ENCODE data around the gene MARCHF5. TPM values are rescaled to one million over a fixed set of nuclear protein-coding genes. Genes with fewer than 3 reads are reported as not detected.
"Not testable (repeated sequence)": the region's sequence is repeated elsewhere in the genome, so short reads cannot be mapped to it uniquely, and the experiment has no call there.

MARCHF5 gene
- polyA plus RNA-seq, 1 donor from 2014 or later, result 21.1 TPM

GRCh38 chr10:92328993-92329392, 38.0 kb downstream of the MARCHF5 start:
- peak overlapping the region in 1 of 3 donors; percentile 80 for H3K27ac Mint-ChIP-seq
- peaks cover 10% of the 10 kb centered on the region for H3K36me3 Mint-ChIP-seq
- H3K4me3 Mint-ChIP-seq, result no peak overlapping the region
- peaks cover 4 to 10% (median 6%) of the 10 kb centered on the region in 3 donors for H3K4me1 Mint-ChIP-seq
- no peaks in the 10 kb centered on the region for H3K27me3 Mint-ChIP-seq
- no peaks in the 10 kb centered on the region for H3K9me3 Mint-ChIP-seq

- H3K4me1 Mint-ChIP-seq, H3K4me3 Mint-ChIP-seq, H3K27ac Mint-ChIP-seq, H3K27me3 Mint-ChIP-seq, H3K36me3 Mint-ChIP-seq, H3K9me3 Mint-ChIP-seq: not testable (repeated sequence)
These were observed 39.0 kb downstream of the MARCHF5 start for GRCh38 chr10:92329927-92330326.

GRCh38 chr10:92342796-92343195, 51.8 kb downstream of the MARCHF5 start:
- H3K36me3 Mint-ChIP-seq, result peaks cover 9% of the 10 kb centered on the region
- H3K27me3 Mint-ChIP-seq, result no peaks in the 10 kb centered on the region
- H3K4me1 Mint-ChIP-seq, result peaks cover 0 to 2% (median 0%) of the 10 kb centered on the region in 3 donors
- no peak overlapping the region for H3K4me3 Mint-ChIP-seq
- H3K27ac Mint-ChIP-seq, result no peak overlapping the region
- no peaks in the 10 kb centered on the region for H3K9me3 Mint-ChIP-seq

- H3K4me1 Mint-ChIP-seq, H3K27me3 Mint-ChIP-seq, H3K4me3 Mint-ChIP-seq, H3K9me3 Mint-ChIP-seq: not testable (repeated sequence)
- Mint-ChIP-seq H3K36me3 (peaks cover 12% of the 10 kb centered on the region), H3K27ac (peak overlapping the region in 1 of 3 donors; percentile 47)
These were observed 54.6 kb downstream of the MARCHF5 start for GRCh38 chr10:92345575-92345974.

GRCh38 chr10:92347035-92347676, 56.2 kb downstream of the MARCHF5 start:
- H3K9me3 Mint-ChIP-seq, H3K4me1 Mint-ChIP-seq, H3K27me3 Mint-ChIP-seq, H3K4me3 Mint-ChIP-seq, H3K36me3 Mint-ChIP-seq: not testable (repeated sequence)
- H3K27ac Mint-ChIP-seq, result peak overlapping the region in 1 of 3 donors; percentile 27

GRCh38 chr10:92350411-92350810, 59.4 kb downstream of the MARCHF5 start:
- H3K4me3 Mint-ChIP-seq, result no peak overlapping the region
- H3K9me3 Mint-ChIP-seq, result no peaks in the 10 kb centered on the region
- no peak overlapping the region for H3K27ac Mint-ChIP-seq
- H3K27me3 Mint-ChIP-seq, result no peaks in the 10 kb centered on the region
- no peaks in the 10 kb centered on the region for H3K4me1 Mint-ChIP-seq
- peaks cover 8% of the 10 kb centered on the region for H3K36me3 Mint-ChIP-seq

GRCh38 chr10:92354587-92354986, 63.6 kb downstream of the MARCHF5 start:
- H3K27me3 Mint-ChIP-seq, result no peaks in the 10 kb centered on the region
- H3K27ac Mint-ChIP-seq, result peak overlapping the region in 1 of 3 donors; percentile 47
- no peaks in the 10 kb centered on the region for H3K36me3 Mint-ChIP-seq
- no peaks in the 10 kb centered on the region for H3K9me3 Mint-ChIP-seq
- peaks cover 0 to 3% (median 0%) of the 10 kb centered on the region in 3 donors for H3K4me1 Mint-ChIP-seq
- no peak overlapping the region for H3K4me3 Mint-ChIP-seq

GRCh38 chr10:92356041-92356440, 65.1 kb downstream of the MARCHF5 start:
- Mint-ChIP-seq H3K27ac (no peak overlapping the region), H3K9me3 (no peaks in the 10 kb centered on the region), H3K27me3 (no peaks in the 10 kb centered on the region), H3K36me3 (no peaks in the 10 kb centered on the region), H3K4me1 (peaks cover 0 to 3% (median 0%) of the 10 kb centered on the region in 3 donors), H3K4me3 (no peak overlapping the region)

- H3K27me3 Mint-ChIP-seq, result peaks cover 2% of the 10 kb centered on the region
- H3K4me1 Mint-ChIP-seq, result peaks cover 0 to 3% (median 0%) of the 10 kb centered on the region in 3 donors
- H3K9me3 Mint-ChIP-seq, result peaks cover 0 to 7% (median 2%) of the 10 kb centered on the region in 3 donors
- H3K36me3 Mint-ChIP-seq, result peaks cover 4% of the 10 kb centered on the region
- H3K4me3 Mint-ChIP-seq, result no peak overlapping the region
- H3K27ac Mint-ChIP-seq, result no peak overlapping the region
These were observed 72.5 kb downstream of the MARCHF5 start for GRCh38 chr10:92363498-92363897.

- peaks cover 0 to 7% (median 4%) of the 10 kb centered on the region in 3 donors for H3K9me3 Mint-ChIP-seq
- no peaks in the 10 kb centered on the region for H3K4me1 Mint-ChIP-seq
- no peak overlapping the region for H3K27ac Mint-ChIP-seq
- no peak overlapping the region for H3K4me3 Mint-ChIP-seq
- H3K27me3 Mint-ChIP-seq, result peaks cover 2% of the 10 kb centered on the region
- H3K36me3 Mint-ChIP-seq, result peaks cover 1% of the 10 kb centered on the region
These were observed 75.5 kb downstream of the MARCHF5 start for GRCh38 chr10:92366412-92367021.

GRCh38 chr10:92377962-92378361, 87.0 kb downstream of the MARCHF5 start:
- no peaks in the 10 kb centered on the region for H3K36me3 Mint-ChIP-seq

GRCh38 chr10:92381543-92381954, 90.6 kb downstream of the MARCHF5 start:
- Mint-ChIP-seq H3K27ac (no peak overlapping the region), H3K4me1 (no peaks in the 10 kb centered on the region), H3K27me3 (peaks cover 6% of the 10 kb centered on the region), H3K36me3 (no peaks in the 10 kb centered on the region), H3K4me3 (no peak overlapping the region), H3K9me3 (no peaks in the 10 kb centered on the region)

More at GRCh38 chr10:92377962-92378361, 87.0 kb downstream of the MARCHF5 start:
- H3K27me3 Mint-ChIP-seq, result peaks cover 6% of the 10 kb centered on the region
- H3K9me3 Mint-ChIP-seq, result no peaks in the 10 kb centered on the region
- no peak overlapping the region for H3K4me3 Mint-ChIP-seq
- H3K27ac Mint-ChIP-seq, result no peak overlapping the region
- no peaks in the 10 kb centered on the region for H3K4me1 Mint-ChIP-seq

- no peaks in the 10 kb centered on the region for H3K36me3 Mint-ChIP-seq
- no peaks in the 10 kb centered on the region for H3K4me1 Mint-ChIP-seq
- H3K27me3 Mint-ChIP-seq, result peaks cover 6% of the 10 kb centered on the region
- H3K27ac Mint-ChIP-seq, result no peak overlapping the region
- H3K4me3 Mint-ChIP-seq, result no peak overlapping the region
- no peaks in the 10 kb centered on the region for H3K9me3 Mint-ChIP-seq
These were observed 91.7 kb downstream of the MARCHF5 start for GRCh38 chr10:92382631-92383030.

GRCh38 chr10:92384741-92385140, 93.8 kb downstream of the MARCHF5 start:
- peak overlapping the region in 1 of 3 donors; percentile 76 for H3K27ac Mint-ChIP-seq
- H3K9me3 Mint-ChIP-seq, result no peaks in the 10 kb centered on the region
- no peaks in the 10 kb centered on the region for H3K36me3 Mint-ChIP-seq
- no peaks in the 10 kb centered on the region for H3K4me1 Mint-ChIP-seq
- no peak overlapping the region for H3K4me3 Mint-ChIP-seq
- H3K27me3 Mint-ChIP-seq, result peaks cover 6% of the 10 kb centered on the region

GRCh38 chr10:92385831-92386230, 94.9 kb downstream of the MARCHF5 start:
- peaks cover 0 to 3% (median 0%) of the 10 kb centered on the region in 3 donors for H3K9me3 Mint-ChIP-seq
- peaks cover 9% of the 10 kb centered on the region for H3K27me3 Mint-ChIP-seq
- peaks cover 2% of the 10 kb centered on the region for H3K36me3 Mint-ChIP-seq
- H3K4me1 Mint-ChIP-seq, result no peaks in the 10 kb centered on the region
- H3K27ac Mint-ChIP-seq, result no peak overlapping the region
- no peak overlapping the region for H3K4me3 Mint-ChIP-seq

Measured in IgD-negative memory B cell (primary cell).